ENCODE results near the gene CGNL1.

DNA sequence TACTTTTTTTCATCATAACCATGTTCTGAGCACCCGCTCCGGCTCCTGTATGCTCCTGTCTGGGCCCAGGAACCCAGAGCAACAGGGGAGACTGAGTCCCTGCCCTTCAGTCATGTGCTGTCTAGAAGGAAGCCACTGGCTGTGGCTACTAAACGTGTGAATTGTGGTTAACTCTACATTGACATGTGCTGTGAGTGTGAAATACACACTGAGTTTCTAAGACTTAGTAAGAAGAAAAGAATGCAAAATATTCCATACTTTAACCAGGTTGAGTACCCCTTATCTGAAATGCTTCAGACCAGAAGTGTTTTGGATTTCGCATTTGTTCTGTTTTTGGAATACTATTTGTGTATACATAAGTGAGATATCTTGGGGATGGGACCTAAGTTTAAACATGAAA is 42.8 kb upstream of the CGNL1 start:
- TF ChIP-seq CTCF (IDR thresholded peaks at IDR 0.05), result no peak
- no peak for TF ChIP-seq POLR2AphosphoS5 (IDR thresholded peaks at IDR 0.05)
- no peak for TF ChIP-seq POLR2A (IDR thresholded peaks at IDR 0.05; ENCODE audit: low read depth)

Data from esophagus muscularis mucosa (tissue), 3 donors.